Mesodermal cell (in vitro differentiated cells): Measurements from ENCODE around the gene MYO1G.
"Not testable (repeated sequence)": the region's sequence is repeated elsewhere in the genome, so short reads cannot be mapped to it uniquely, and the experiment has no call there.

Experiments
- H3K27ac ChIP-seq: 2 replicates; pipeline ENCODE4 v1.7.0; 2013; ENCODE audit warnings: mild to moderate bottlenecking, low read depth, low read length, moderate library complexity; ENCODE audit not compliant: severe bottlenecking
- H3K36me3 ChIP-seq: 2 replicates; pipeline ENCODE4 v1.7.1; 2013; ENCODE audit warnings: mild to moderate bottlenecking, low read length, moderate library complexity; ENCODE audit not compliant: control insufficient read depth, insufficient read depth
- H3K4me1 ChIP-seq: one replicate; pipeline ENCODE4 v1.7.1; 2013; ENCODE audit warnings: mild to moderate bottlenecking, low read length; ENCODE audit not compliant: insufficient read depth, control insufficient read depth, poor library complexity, severe bottlenecking
- H3K4me3 ChIP-seq: 2 replicates; pipeline ENCODE4 v1.7.0; 2013; ENCODE audit warnings: low read length, control low read depth, mild to moderate bottlenecking; ENCODE audit not compliant: insufficient read depth, poor library complexity, severe bottlenecking; ENCODE audit errors: extremely low read depth
- H3K9me3 ChIP-seq: 2 replicates; pipeline ENCODE4 v1.7.1; 2013; ENCODE audit warnings: mild to moderate bottlenecking, low read length, moderate library complexity; ENCODE audit not compliant: control insufficient read depth
- WGBS, 2 experiments: methylation state at CpG; one replicate each; pipeline ENCODE4 v1.1.5; 2013; ENCODE audit warnings: missing lambda C conversion rate in 2 of 2; ENCODE audit not compliant: insufficient coverage in 2 of 2; 5-methylcytosine and 5-hydroxymethylcytosine counted together

MYO1G gene

GRCh38 chr7:44955733-44956132 is 23.1 kb downstream of the MYO1G start:
- Histone ChIP-seq H3K4me1 (no peaks in the 10 kb centered on the region), H3K9me3 (no peaks in the 10 kb centered on the region), H3K4me3 (no peak overlapping the region), H3K27ac (no peak overlapping the region), H3K36me3 (no peaks in the 10 kb centered on the region)
- WGBS, 2 experiments: 80 to 84% methylated on average over 2 of the region's 2 CpGs

DNA sequence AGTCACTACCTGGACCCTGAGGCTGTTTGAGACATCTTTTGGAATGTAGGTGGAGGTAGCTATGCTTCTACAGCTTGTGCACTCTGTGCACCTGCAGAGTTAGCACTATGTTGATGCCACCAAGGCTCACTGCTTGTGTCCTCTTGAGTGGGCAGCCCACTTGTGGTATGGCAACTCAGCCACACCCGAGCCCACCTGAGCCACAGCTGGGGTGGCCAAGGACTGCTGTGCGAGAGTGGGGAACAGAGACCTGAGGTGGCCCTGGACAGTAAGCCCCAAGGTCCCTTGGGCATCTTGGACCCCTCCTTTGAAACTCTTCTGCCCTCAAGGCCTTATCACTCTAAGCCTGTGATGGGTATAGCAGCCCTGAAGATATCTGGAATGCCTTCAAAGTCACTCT is 25.7 kb downstream of the MYO1G start:
- H3K4me1 ChIP-seq: no peaks in the 10 kb centered on the region
- 94% methylated on average over 2 of the region's 2 CpGs for WGBS, 2 experiments
- no peaks in the 10 kb centered on the region for H3K9me3 ChIP-seq
- no peak overlapping the region for H3K27ac ChIP-seq
- no peaks in the 10 kb centered on the region for H3K36me3 ChIP-seq
- no peak overlapping the region for H3K4me3 ChIP-seq

DNA sequence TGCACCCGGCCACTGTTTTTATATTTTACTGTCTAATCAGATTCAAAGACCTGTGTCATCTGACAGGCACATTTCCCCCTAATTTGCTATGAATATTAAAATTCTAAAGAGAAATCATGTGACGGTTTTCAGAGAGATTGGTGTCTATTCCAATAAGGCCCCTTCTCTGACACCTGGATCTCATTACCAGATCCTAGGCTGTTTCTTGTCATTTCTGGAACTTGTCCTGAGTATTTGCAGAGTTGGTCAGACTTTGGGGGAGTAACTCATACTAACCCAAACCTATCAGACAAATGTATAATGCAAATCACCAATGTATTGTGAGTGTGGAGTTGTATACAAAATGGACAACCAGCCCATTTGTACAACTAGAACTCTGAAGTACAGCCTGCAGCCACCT is 29.5 kb downstream of the MYO1G start:
- Histone ChIP-seq H3K4me1 (no peaks in the 10 kb centered on the region), H3K4me3 (no peak overlapping the region), H3K36me3 (no peaks in the 10 kb centered on the region), H3K9me3 (no peaks in the 10 kb centered on the region), H3K27ac (no peak overlapping the region)
- 100% methylated on average over 1 of the region's 2 CpGs; no CpG with 5 or more reads in 1 of the 2 experiments for WGBS, 2 experiments

- WGBS, 2 experiments: no CpG with 5 or more reads among the region's 1 CpG
- no peaks in the 10 kb centered on the region for H3K4me1 ChIP-seq
- H3K27ac ChIP-seq: no peak overlapping the region
- H3K36me3 ChIP-seq: no peaks in the 10 kb centered on the region
- no peak overlapping the region for H3K4me3 ChIP-seq
- H3K9me3 ChIP-seq: no peaks in the 10 kb centered on the region
Measured at GRCh38 chr7:44945479-44945878, 33.3 kb downstream of the MYO1G start.

DNA sequence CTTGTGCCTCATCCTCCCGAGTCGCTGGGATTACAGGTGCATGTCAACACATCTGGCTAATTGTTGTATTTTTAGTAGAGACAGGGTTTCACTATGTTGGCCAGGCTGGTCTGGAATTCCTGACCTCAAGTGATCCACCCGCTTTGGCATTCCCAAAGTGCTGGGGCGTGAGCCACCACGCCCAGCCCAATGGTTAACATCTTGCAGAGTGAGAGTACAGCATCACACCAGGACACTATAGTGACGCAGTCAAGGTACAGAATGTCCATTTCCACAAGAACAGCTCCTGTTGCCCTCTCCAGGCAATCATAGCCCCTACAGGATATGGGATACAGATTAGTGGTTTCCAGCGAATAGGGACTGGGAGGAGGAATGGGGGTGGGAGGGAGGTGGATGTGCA is 34.0 kb downstream of the MYO1G start:
- H3K4me1 ChIP-seq: no peaks in the 10 kb centered on the region
- H3K27ac ChIP-seq: no peak overlapping the region
- no peaks in the 10 kb centered on the region for H3K9me3 ChIP-seq
- WGBS, 2 experiments: 88 to 97% methylated on average over 5 to 6 of the region's 7 CpGs
- H3K36me3 ChIP-seq: no peaks in the 10 kb centered on the region
- no peak overlapping the region for H3K4me3 ChIP-seq

DNA sequence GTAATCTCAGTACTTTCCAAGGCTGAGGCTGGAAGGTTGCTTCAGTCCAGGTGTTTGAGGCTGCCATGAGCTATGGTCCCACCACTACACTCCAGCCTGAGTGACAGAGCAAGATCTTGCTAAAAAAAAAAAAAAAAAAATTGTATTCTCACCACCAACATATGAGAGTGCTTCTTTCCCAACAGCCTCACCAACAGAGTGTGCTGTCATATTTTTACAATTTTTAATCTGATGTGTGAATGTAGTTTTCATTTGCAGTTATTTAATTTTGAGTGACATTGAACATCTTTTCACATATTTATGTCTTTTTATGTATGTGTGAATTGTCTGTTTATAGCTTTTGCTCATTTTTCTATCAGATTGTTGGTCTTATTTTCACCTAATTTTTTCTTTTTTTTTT is 35.2 kb downstream of the MYO1G start:
- Histone ChIP-seq H3K36me3 (no peaks in the 10 kb centered on the region), H3K4me1 (no peaks in the 10 kb centered on the region), H3K9me3 (no peaks in the 10 kb centered on the region), H3K4me3 (no peak overlapping the region), H3K27ac (no peak overlapping the region)

DNA sequence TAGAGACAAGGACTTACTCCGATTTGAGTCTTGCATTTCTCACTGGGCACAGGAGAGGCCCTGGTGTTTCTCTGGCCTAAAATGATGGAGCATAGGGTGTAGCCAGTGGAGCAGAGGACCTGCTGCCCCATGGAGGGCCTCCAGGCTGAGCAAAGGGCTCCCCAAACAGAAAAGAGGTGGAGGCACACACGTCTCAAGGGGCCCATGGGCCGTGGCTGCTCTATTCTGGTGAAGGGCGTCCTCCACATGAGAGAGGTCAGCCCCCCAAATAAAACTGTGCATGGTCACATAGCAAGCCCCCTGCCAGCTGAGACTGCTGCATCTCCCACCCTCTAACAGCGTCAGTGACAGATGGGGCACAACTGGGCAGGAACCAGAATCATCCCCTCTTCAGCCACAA is 41.4 kb downstream of the MYO1G start:
- H3K36me3 ChIP-seq: no peaks in the 10 kb centered on the region
- H3K4me3 ChIP-seq: no peak overlapping the region
- no peaks in the 10 kb centered on the region for H3K4me1 ChIP-seq
- no peaks in the 10 kb centered on the region for H3K9me3 ChIP-seq
- WGBS, 2 experiments: 68 to 89% methylated on average over 3 to 4 of the region's 5 CpGs
- no peak overlapping the region for H3K27ac ChIP-seq

DNA sequence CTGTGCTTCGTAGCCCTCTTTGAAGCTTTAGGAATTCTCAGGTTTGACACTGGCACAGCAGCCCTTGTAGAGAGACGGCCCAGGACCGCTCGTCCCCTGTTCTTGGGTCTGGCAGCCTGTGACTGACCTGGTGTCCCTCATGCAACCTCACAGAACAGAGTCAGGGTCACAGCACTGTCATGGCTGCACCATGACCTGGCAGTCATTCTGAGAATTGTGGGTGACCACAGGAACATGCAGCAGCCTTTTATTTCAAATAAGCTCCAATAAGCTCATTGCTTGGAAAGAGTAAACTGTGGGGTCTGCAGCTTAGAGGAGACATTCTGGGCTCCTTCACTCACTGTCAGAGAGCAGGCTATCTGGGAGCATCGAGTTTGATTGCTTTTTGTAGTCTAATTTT is 42.5 kb downstream of the MYO1G start:
- H3K27ac ChIP-seq: no peak overlapping the region
- WGBS, 2 experiments: 83 to 92% methylated on average over 4 to 5 of the region's 5 CpGs
- no peaks in the 10 kb centered on the region for H3K36me3 ChIP-seq

DNA sequence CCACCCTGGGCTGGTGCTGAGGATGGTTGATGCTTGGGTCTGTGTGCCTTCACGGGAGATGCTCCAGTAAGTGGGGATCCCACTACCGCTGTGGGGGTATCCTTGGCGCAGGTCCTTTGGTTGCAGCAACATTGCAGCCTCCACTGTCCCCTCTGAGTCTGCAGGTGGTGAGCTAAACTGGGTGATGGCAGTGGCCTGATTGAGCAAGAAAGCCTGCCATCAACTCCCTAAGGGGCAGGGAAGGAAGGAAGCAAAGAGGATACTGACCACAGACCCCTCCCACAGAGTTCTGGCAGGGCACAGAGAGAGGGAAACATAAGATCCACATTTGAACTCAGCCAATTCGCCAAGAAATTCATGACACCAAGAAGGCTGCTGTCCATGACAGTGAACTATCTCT is 43.2 kb downstream of the MYO1G start:
- H3K4me1 ChIP-seq: no peaks in the 10 kb centered on the region
- H3K27ac ChIP-seq: no peak overlapping the region
- H3K36me3 ChIP-seq: no peaks in the 10 kb centered on the region
- H3K9me3 ChIP-seq: no peaks in the 10 kb centered on the region
- no peak overlapping the region for H3K4me3 ChIP-seq
- WGBS, 2 experiments: 89 to 100% methylated on average over 1 to 3 of the region's 4 CpGs

More for the DNA sequence above, 42.5 kb downstream of the MYO1G start:
- no peaks in the 10 kb centered on the region for H3K4me1 ChIP-seq
- H3K4me3 ChIP-seq: no peak overlapping the region
- H3K9me3 ChIP-seq: no peaks in the 10 kb centered on the region

DNA sequence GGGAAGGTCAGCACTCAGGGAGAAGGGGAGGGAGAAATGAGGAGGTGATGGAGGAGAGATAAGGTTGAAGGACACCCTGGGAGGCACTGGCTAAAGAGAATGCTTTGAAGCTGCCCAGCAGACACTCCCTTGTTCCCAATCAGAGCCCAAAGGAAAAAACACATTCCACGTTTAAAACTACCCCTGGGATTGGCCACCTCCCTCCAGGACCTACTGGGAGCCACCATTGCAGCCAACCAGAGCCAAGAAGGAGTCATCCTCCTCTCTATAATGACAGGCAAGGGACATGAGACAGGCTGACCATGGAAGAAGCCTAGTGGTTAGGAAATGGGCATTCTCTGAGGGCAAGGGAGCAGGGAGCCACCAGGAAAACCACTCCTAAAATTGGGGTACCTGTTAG is 43.8 kb downstream of the MYO1G start:
- WGBS, 2 experiments: 33% methylated on average over 1 of the region's 1 CpG; no CpG with 5 or more reads in 1 of the 2 experiments
- Histone ChIP-seq H3K4me3 (no peak overlapping the region), H3K27ac (no peak overlapping the region), H3K36me3 (no peaks in the 10 kb centered on the region), H3K4me1 (no peaks in the 10 kb centered on the region), H3K9me3 (no peaks in the 10 kb centered on the region)

DNA sequence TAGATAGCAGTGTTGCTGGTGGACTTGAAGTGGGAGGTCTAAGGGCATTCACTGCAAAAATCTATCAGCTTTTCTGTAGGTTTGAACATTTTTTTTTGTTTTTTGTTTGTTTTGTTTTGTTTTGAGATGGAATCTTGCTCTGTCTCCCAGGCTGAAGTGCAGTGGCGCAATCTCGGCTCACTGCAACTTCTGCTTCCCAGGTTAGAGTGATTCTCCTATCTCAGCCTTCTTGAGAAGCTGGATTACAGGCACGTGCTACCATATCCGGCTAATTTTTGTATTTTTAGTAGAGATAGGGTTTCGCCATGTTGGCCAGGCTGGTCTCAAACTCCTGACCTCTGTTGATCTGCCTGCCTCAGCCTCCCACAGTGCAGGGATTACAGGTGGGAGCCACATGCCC is 44.3 kb downstream of the MYO1G start:
- H3K4me1 ChIP-seq, H3K36me3 ChIP-seq, H3K27ac ChIP-seq, H3K4me3 ChIP-seq, H3K9me3 ChIP-seq: not testable (repeated sequence)
- WGBS, 2 experiments: 77 to 100% methylated on average over 2 to 5 of the region's 5 CpGs

DNA sequence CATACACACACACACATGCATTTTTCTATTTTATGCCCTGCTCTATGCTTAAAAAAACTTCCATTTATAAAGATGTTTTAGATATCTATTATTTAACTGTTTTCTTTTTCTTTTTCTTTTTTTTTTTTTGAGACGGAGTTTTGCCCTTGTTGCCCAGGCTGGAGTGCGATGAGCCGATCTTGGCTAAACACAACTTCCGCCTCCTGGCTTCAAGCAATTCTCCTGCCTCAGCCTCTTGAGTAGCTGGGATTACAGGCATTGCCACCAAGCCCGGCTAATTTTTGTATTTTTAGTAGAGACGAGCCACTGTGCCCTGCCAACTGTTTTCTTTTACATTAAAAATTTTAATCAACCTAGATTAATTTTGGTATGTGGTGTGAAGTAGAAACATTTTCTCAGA is 47.9 kb downstream of the MYO1G start:
- no peaks in the 10 kb centered on the region for H3K36me3 ChIP-seq
- no peak overlapping the region for H3K4me3 ChIP-seq
- H3K27ac ChIP-seq: no peak overlapping the region
- no peaks in the 10 kb centered on the region for H3K9me3 ChIP-seq
- H3K4me1 ChIP-seq: no peaks in the 10 kb centered on the region
- WGBS, 2 experiments: 100% methylated on average over 3 to 4 of the region's 6 CpGs
